Subcutaneous adipose tissue (tissue), 4 donors: Measurements from ENCODE around the gene ITPRID1. TPM values are rescaled to one million over a fixed set of nuclear protein-coding genes. Genes with fewer than 3 reads are reported as not detected.

Experiments used
- CTCF ChIP-seq: fragments of 450-650 bp; IDR thresholded peaks from one replicate; pipeline ENCODE4 v1.5.1; 2016; ENCODE audit warnings: low read depth, mild to moderate bottlenecking, control low read depth, antibody characterized with exemption, moderate library complexity
- total RNA-seq, 4 donors: library from RNA; depleted of rRNA; stranded (reverse); fragments of >200 nt; gene quantifications; one replicate each; pipeline ENCODE4 v1.1.0, GENCODE V29; 2016

Gene ITPRID1
- not detected for total RNA-seq

- TF ChIP-seq CTCF = no peak
Observed at GRCh38 chr7:31513790-31514189, at the start of gene ITPRID1. Gene ITPRID1, plus strand, starts transcription at chr7:31514090. Its CDS starts 38,935 bp downstream, at chr7:31553025.

GRCh38 chr7:31464601-31465000, 49.3 kb upstream of the ITPRID1 start:
- TF ChIP-seq CTCF = no peak

GRCh38 chr7:31465285-31465684, 48.6 kb upstream of the ITPRID1 start:
- TF ChIP-seq CTCF = no peak

- TF ChIP-seq CTCF = no peak
Observed at GRCh38 chr7:31466036-31466435, 47.9 kb upstream of the ITPRID1 start.

GRCh38 chr7:31475368-31475767, 38.5 kb upstream of the ITPRID1 start:
- TF ChIP-seq CTCF = no peak

GRCh38 chr7:31476073-31476745, 37.7 kb upstream of the ITPRID1 start:
- TF ChIP-seq CTCF = no peak

- TF ChIP-seq CTCF = no peak
Observed at GRCh38 chr7:31476941-31477677, 36.8 kb upstream of the ITPRID1 start.
